Neuronal stem cell (in vitro differentiated cells): ENCODE results near the gene SNX32.

Experiments
- DNase-seq: peaks from one replicate; pipeline ENCODE4 v3.0.0-alpha.2; 2013; ENCODE audit warnings: low spot score
- H2AFZ ChIP-seq: one replicate; pipeline ENCODE4 v1.6.1; 2013; ENCODE audit warnings: mild to moderate bottlenecking, low read length, inconsistent platforms
- H2AK5ac ChIP-seq: 2 replicates; pipeline ENCODE4 v1.6.1; 2013; ENCODE audit warnings: low read depth, mild to moderate bottlenecking, inconsistent platforms, low read length, moderate library complexity, mixed read lengths
- H2BK120ac ChIP-seq: 2 replicates; pipeline ENCODE4 v1.6.1; 2013; ENCODE audit warnings: low read depth, mild to moderate bottlenecking, inconsistent platforms, low read length, moderate library complexity, mixed read lengths
- H2BK12ac ChIP-seq: one replicate; pipeline ENCODE4 v1.6.1; 2013; ENCODE audit warnings: low read length, inconsistent platforms
- H2BK15ac ChIP-seq: 2 replicates; pipeline ENCODE4 v1.6.1; 2013; ENCODE audit warnings: mild to moderate bottlenecking, low read length, inconsistent platforms, mixed read lengths
- H2BK5ac ChIP-seq: one replicate; pipeline ENCODE4 v1.6.1; 2013; ENCODE audit warnings: inconsistent platforms, mild to moderate bottlenecking, low read length, moderate library complexity
- H3K14ac ChIP-seq: one replicate; pipeline ENCODE4 v1.6.1; 2013; ENCODE audit warnings: low read length, inconsistent platforms
- H3K18ac ChIP-seq: 2 replicates; pipeline ENCODE4 v1.6.1; 2013; ENCODE audit warnings: low read length, inconsistent platforms
- H3K23ac ChIP-seq: 2 replicates; pipeline ENCODE4 v1.6.1; 2013; ENCODE audit warnings: low read depth, mild to moderate bottlenecking, mixed read lengths, low read length, inconsistent platforms; ENCODE audit not compliant: poor library complexity
- H3K27ac ChIP-seq: replicated peaks from 3 replicates; pipeline ENCODE4 v1.5.1; 2013; ENCODE audit warnings: low read length, inconsistent platforms
- H3K27me3 ChIP-seq, 3 experiments: 2 replicates each; pipeline ENCODE4 v1.6.1; 2013; ENCODE audit warnings: low read length in 3 of 3, mild to moderate bottlenecking in 2 of 3, inconsistent platforms in 1 of 3, low read depth in 1 of 3, mixed read lengths in 1 of 3, moderate library complexity in 1 of 3; ENCODE audit not compliant: control insufficient read depth in 3 of 3, insufficient read depth in 3 of 3
- H3K36me3 ChIP-seq, 2 donors: replicated peaks in 1 of 2; 2 replicates each; pipeline ENCODE4 v1.6.1; 2013; ENCODE audit warnings: low read length in 2 of 2; ENCODE audit not compliant: control insufficient read depth in 2 of 2, insufficient read depth in 2 of 2
- H3K4ac ChIP-seq: 2 replicates; pipeline ENCODE4 v1.6.1; 2013; ENCODE audit warnings: inconsistent platforms, mild to moderate bottlenecking, low read length, moderate library complexity
- H3K4me1 ChIP-seq, 2 donors: 1 replicate in 1 of 2; 2 replicates in 1 of 2; pipeline ENCODE4 v1.6.1; 2013; ENCODE audit warnings: low read length in 2 of 2, low read depth in 1 of 2; ENCODE audit not compliant: control insufficient read depth in 2 of 2, insufficient read depth in 1 of 2
- H3K4me2 ChIP-seq: one replicate; pipeline ENCODE4 v1.6.1; 2013; ENCODE audit warnings: mild to moderate bottlenecking, low read length, inconsistent platforms; ENCODE audit not compliant: insufficient read depth, poor library complexity, severe bottlenecking
- H3K4me3 ChIP-seq, 2 donors: 2 replicates each; pipeline ENCODE4 v1.5.1; 2013; ENCODE audit warnings: low read length in 2 of 2, mild to moderate bottlenecking in 2 of 2, inconsistent platforms in 1 of 2, moderate library complexity in 1 of 2
- H3K79me1 ChIP-seq: one replicate; pipeline ENCODE4 v1.6.1; 2013; ENCODE audit warnings: low read depth, mild to moderate bottlenecking, inconsistent platforms, low read length, moderate library complexity
- H3K9ac ChIP-seq: one replicate; pipeline ENCODE4 v1.6.1; 2013; ENCODE audit warnings: mild to moderate bottlenecking, low read depth, low read length, inconsistent platforms; ENCODE audit not compliant: poor library complexity
- H3K9me3 ChIP-seq, 2 donors: replicated peaks in 1 of 2; 2 replicates each; pipeline versions ENCODE3 to v1.6.1; 2013; ENCODE audit warnings: low read length in 2 of 2, mild to moderate bottlenecking in 2 of 2, inconsistent platforms in 1 of 2, low read depth in 1 of 2, mixed read lengths in 1 of 2, moderate library complexity in 1 of 2; ENCODE audit not compliant: control insufficient read depth in 2 of 2, insufficient read depth in 1 of 2
- H4K8ac ChIP-seq: one replicate; pipeline ENCODE4 v1.6.1; 2013; ENCODE audit warnings: low read depth, mild to moderate bottlenecking, inconsistent platforms, low read length, moderate library complexity
- H4K91ac ChIP-seq: one replicate; pipeline ENCODE4 v1.6.1; 2013; ENCODE audit warnings: low read length, low read depth, mild to moderate bottlenecking, inconsistent platforms; ENCODE audit not compliant: poor library complexity
- WGBS, 2 donors: extraction: QIAGEN DNeasy Blood & Tissue Kit; methylation state at CpG; one replicate each; pipeline ENCODE4 v1.1.7; 2013; ENCODE audit warnings: missing lambda C conversion rate in 2 of 2, mixed read lengths in 1 of 2; ENCODE audit not compliant: insufficient read length in 2 of 2, insufficient replicate concordance in 1 of 2; ENCODE audit errors: extremely low coverage in 2 of 2; 5-methylcytosine and 5-hydroxymethylcytosine counted together

The SNX32 gene

DNA sequence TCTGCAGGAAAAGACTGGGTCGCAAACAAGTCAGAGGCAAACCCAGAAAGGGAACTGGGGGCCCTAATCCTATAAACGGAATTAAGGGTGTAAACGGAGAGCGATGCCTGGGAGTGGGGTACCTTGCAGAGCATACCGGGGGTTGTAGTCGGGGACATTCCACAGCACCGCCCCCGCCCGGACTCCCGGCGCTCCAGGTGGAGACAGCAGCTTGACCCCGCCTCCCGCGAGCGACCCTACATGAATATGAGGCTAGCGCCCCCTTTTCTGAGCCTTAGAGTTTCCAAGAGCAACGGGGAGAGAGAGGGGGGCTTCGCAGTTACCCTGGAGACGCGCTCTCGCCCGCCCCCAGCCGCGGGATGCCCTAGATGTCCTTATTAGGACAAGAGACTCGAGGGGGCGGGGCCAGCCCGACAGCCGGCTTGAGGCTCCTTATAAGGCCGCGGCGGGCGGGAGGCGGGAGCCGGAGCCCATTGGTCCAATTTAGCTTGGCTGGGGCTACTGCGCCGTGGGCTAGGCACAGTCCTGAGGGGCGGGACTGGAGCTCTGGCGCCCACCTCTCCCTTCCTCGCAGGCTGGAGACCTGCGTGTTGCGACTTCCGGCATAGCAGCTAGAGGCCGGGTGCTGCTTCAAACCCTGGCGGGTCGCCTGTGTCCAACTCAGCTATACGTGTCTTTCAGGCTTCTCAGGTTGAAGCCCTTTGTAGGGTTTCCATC, 25.5 kb downstream of the SNX32 start:
- H3K18ac ChIP-seq = peak overlapping the region; percentile 93
- H2AK5ac ChIP-seq = peak overlapping the region; percentile 20
- no peaks in the 10 kb centered on the region for H3K9me3 ChIP-seq
- H3K23ac ChIP-seq = peak overlapping the region; percentile 95
- peak; percentile 100 for DNase-seq
- H3K27ac ChIP-seq = peak overlapping the region; percentile 91
- peak overlapping the region; percentile 83 to 92 for H3K4me3 ChIP-seq
- no peak overlapping the region for H2BK12ac ChIP-seq
- peak overlapping the region; percentile 95 for H2BK5ac ChIP-seq
- no peaks in the 10 kb centered on the region for H3K27me3 ChIP-seq
- peaks cover 39% of the 10 kb centered on the region for H3K79me1 ChIP-seq
- H3K4me1 ChIP-seq = peaks cover 8 to 17% of the 10 kb centered on the region in 2 donors
- no peak overlapping the region for H2BK15ac ChIP-seq
- peak overlapping the region; percentile 99 for H3K4me2 ChIP-seq
- H3K14ac ChIP-seq = no peak overlapping the region
- H4K8ac ChIP-seq = no peak overlapping the region
- no peak overlapping the region for H2BK120ac ChIP-seq
- no peak overlapping the region for H3K4ac ChIP-seq
- H3K36me3 ChIP-seq = peaks cover 49 to 55% of the 10 kb centered on the region in 2 donors
- peak overlapping the region; percentile 95 for H3K9ac ChIP-seq
- peak overlapping the region; percentile 75 for H2AFZ ChIP-seq
- peak overlapping the region; percentile 6 for H4K91ac ChIP-seq
- no CpG with 5 or more reads among the region's 46 CpGs for WGBS, 2 donors

DNA sequence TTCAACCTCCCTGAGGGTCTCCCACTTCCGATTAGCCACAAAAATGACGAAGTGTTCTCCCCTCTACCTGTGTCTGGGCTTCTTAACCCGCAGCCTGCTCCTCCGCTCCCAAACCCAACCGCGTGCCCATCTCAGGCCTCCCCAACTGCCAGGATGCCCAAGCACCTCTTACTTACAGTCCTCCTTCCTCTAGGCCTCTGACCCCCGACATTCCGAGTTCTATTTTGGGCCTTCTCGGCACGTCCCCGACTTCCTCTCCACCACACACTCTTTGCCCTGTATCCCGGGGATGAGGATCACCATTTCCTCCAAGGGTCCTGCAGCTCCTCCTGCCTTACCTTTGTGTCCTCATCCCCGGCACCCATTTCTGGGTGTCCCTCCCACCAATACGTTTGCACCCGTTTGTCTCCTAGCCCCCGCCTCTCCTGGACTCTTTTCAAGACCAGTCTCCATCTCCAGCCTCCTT, 26.1 kb downstream of the SNX32 start:
- no peak overlapping the region for H2BK15ac ChIP-seq
- peak overlapping the region; percentile 75 for H2AFZ ChIP-seq
- H2BK5ac ChIP-seq = peak overlapping the region; percentile 95
- peaks cover 49 to 55% of the 10 kb centered on the region in 2 donors for H3K36me3 ChIP-seq
- H3K18ac ChIP-seq = peak overlapping the region; percentile 93
- H3K4me3 ChIP-seq = peak overlapping the region; percentile 83 to 92
- H2BK12ac ChIP-seq = peak overlapping the region; percentile 11
- no CpG with 5 or more reads among the region's 16 CpGs for WGBS, 2 donors
- H3K23ac ChIP-seq = peak overlapping the region; percentile 95
- no peak for DNase-seq
- H4K8ac ChIP-seq = no peak overlapping the region
- peaks cover 37% of the 10 kb centered on the region for H3K79me1 ChIP-seq
- H3K14ac ChIP-seq = no peak overlapping the region
- peak overlapping the region; percentile 6 for H4K91ac ChIP-seq
- H3K27me3 ChIP-seq = no peaks in the 10 kb centered on the region
- H3K27ac ChIP-seq = peak overlapping the region; percentile 91
- H3K4me2 ChIP-seq = peak overlapping the region; percentile 99
- H3K9me3 ChIP-seq = no peaks in the 10 kb centered on the region
- peak overlapping the region; percentile 95 for H3K9ac ChIP-seq
- H2AK5ac ChIP-seq = peak overlapping the region; percentile 20
- no peak overlapping the region for H3K4ac ChIP-seq
- H2BK120ac ChIP-seq = no peak overlapping the region
- H3K4me1 ChIP-seq = peaks cover 8 to 17% of the 10 kb centered on the region in 2 donors

DNA sequence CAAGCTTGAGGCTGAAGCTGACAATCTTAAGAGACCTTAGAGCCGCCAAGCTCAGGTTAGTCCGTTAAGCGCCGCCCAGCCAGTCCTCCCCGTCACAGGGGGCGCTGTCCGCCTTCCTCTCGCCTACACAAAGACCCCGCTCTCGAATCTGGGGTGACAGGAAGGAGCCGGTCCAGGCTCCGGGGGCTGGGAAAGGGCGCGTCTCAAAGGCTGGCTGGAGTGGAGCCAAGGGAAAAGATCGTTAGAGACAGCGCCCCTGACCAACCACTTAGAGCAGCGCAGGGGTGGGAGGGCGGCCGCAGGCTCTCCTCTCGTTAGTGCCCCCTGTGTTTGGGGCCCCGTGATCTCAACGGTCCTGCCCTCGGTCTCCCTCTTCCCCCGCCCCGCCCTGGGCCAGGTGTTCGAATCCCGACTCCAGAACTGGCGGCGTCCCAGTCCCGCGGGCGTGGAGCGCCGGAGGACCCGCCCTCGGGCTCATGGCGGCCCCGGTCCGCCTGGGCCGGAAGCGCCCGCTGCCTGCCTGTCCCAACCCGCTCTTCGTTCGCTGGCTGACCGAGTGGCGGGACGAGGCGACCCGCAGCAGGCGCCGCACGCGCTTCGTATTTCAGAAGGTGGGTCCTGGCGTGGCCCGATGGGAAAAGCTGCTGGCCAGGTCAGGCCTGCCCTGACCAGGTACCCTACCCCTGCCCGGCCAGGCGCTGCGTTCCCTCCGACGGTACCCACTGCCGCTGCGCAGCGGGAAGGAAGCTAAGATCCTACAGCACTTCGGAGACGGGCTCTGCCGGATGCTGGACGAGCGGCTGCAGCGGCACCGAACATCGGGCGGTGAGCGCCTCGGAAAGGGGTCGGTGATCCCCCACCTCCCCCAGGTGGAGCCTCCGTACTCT, 26.8 kb downstream of the SNX32 start, which contains the start of gene MUS81:
MUS81 (plus strand) TSS at position 156 of the 887 bp plus-strand sequence; CDS start at position 477, 321 bp downstream.
- H3K4me2 ChIP-seq = peak within 1 kb of the TSS; percentile 99
- H2BK12ac ChIP-seq = peak within 1 kb of the TSS; percentile 84
- peak within 1 kb of the TSS; percentile 83 to 92 for H3K4me3 ChIP-seq
- H3K9me3 ChIP-seq = no peaks in the 10 kb centered on the region
- peak within 1 kb of the TSS; percentile 91 for H2BK120ac ChIP-seq
- H3K14ac ChIP-seq = peak within 1 kb of the TSS; percentile 100
- peaks cover 8 to 17% of the 10 kb centered on the region in 2 donors for H3K4me1 ChIP-seq
- H3K36me3 ChIP-seq = peaks cover 45 to 55% of the 10 kb centered on the region in 2 donors
- H3K9ac ChIP-seq = peak within 1 kb of the TSS; percentile 99
- H3K27ac ChIP-seq = peak within 1 kb of the TSS; percentile 91
- H3K23ac ChIP-seq = peak within 1 kb of the TSS; percentile 95
- H2AK5ac ChIP-seq = peak within 1 kb of the TSS; percentile 92
- H3K79me1 ChIP-seq = peaks cover 34% of the 10 kb centered on the region
- peak; percentile 95 for DNase-seq
- peak within 1 kb of the TSS; percentile 93 for H3K4ac ChIP-seq
- H4K8ac ChIP-seq = peak within 1 kb of the TSS; percentile 82
- no peaks in the 10 kb centered on the region for H3K27me3 ChIP-seq
- peak within 1 kb of the TSS; percentile 93 for H3K18ac ChIP-seq
- peak within 1 kb of the TSS; percentile 95 for H2BK5ac ChIP-seq
- WGBS, 2 donors = no CpG with 5 or more reads among the region's 78 CpGs
- H4K91ac ChIP-seq = peak within 1 kb of the TSS; percentile 85
- H2AFZ ChIP-seq = peak within 1 kb of the TSS; percentile 75
- peak within 1 kb of the TSS; percentile 96 for H2BK15ac ChIP-seq
